Measurements from ENCODE around the gene TGFBR2. TPM values are rescaled to one million over a fixed set of nuclear protein-coding genes. Genes with fewer than 3 reads are reported as not detected.

Gene TGFBR2
- total RNA-seq, 1 donor from 2014 or later = 39.9 TPM

GRCh38 chr3:30711151-30711550, 104.8 kb downstream of the TGFBR2 start:
- no peak for TF ChIP-seq CTCF (IDR thresholded peaks at IDR 0.05; ENCODE audit: insufficient read depth, low read depth, low read length)
- no peak for TF ChIP-seq EZH2 (IDR thresholded peaks at IDR 0.05; ENCODE audit: insufficient read depth, low read length)
- H3K36me3 ChIP-seq (ENCODE audit: insufficient read depth, low read length) = no peaks in the 10 kb centered on the region
- H3K4me1 ChIP-seq (ENCODE audit: insufficient read depth, low read length) = no peaks in the 10 kb centered on the region
- no peak overlapping the region for H3K4me3 Mint-ChIP-seq (ENCODE audit: unreplicated experiment)
- DNase-seq (ENCODE audit: low read depth) (no peak), FAIRE-seq (no peak)
- no peak overlapping the region for H3K27ac Mint-ChIP-seq (ENCODE audit: unreplicated experiment)
- H3K9me3 Mint-ChIP-seq (ENCODE audit: unreplicated experiment) = peaks cover 10% of the 10 kb centered on the region
- H3K4me3 ChIP-seq (ENCODE audit: insufficient read depth, low read depth, low read length) = no peak overlapping the region
- no peaks in the 10 kb centered on the region for H4K20me1 ChIP-seq (ENCODE audit: insufficient read depth, low read length)
- no peak overlapping the region for H2AFZ ChIP-seq (ENCODE audit: low read depth, low read length)
- H3K27me3 ChIP-seq (ENCODE audit: insufficient read depth, low read length) = no peaks in the 10 kb centered on the region
- no peak overlapping the region for H3K27ac ChIP-seq (ENCODE audit: low read depth, low read length)
- H3K27me3 Mint-ChIP-seq (ENCODE audit: low read depth, unreplicated experiment) = no peaks in the 10 kb centered on the region
- no peaks in the 10 kb centered on the region for H3K79me2 ChIP-seq (ENCODE audit: insufficient read depth, low read length)
- H3K4me2 ChIP-seq (ENCODE audit: low read length) = no peak overlapping the region
- H3K9ac ChIP-seq (ENCODE audit: low read length) = no peak overlapping the region
- H3K4me1 Mint-ChIP-seq (ENCODE audit: low read depth, unreplicated experiment) = no peaks in the 10 kb centered on the region
- H3K36me3 Mint-ChIP-seq (ENCODE audit: low read depth, unreplicated experiment) = peaks cover 4% of the 10 kb centered on the region
- no peaks in the 10 kb centered on the region for H3K9me3 ChIP-seq (ENCODE audit: insufficient read depth, low read depth, low read length)

GRCh38 chr3:30711867-30712266, 105.5 kb downstream of the TGFBR2 start:
- no peaks in the 10 kb centered on the region for H3K4me1 Mint-ChIP-seq (ENCODE audit: low read depth, unreplicated experiment)
- no peak overlapping the region for H3K27ac ChIP-seq (ENCODE audit: low read depth, low read length)
- no peak overlapping the region for H3K4me3 ChIP-seq (ENCODE audit: insufficient read depth, low read depth, low read length)
- no peak overlapping the region for H3K27ac Mint-ChIP-seq (ENCODE audit: unreplicated experiment)
- no peak overlapping the region for H3K4me2 ChIP-seq (ENCODE audit: low read length)
- H3K27me3 ChIP-seq (ENCODE audit: insufficient read depth, low read length) = no peaks in the 10 kb centered on the region
- H3K9me3 Mint-ChIP-seq (ENCODE audit: unreplicated experiment) = peaks cover 6% of the 10 kb centered on the region
- H3K9ac ChIP-seq (ENCODE audit: low read length) = no peak overlapping the region
- H3K4me3 Mint-ChIP-seq (ENCODE audit: unreplicated experiment) = no peak overlapping the region
- H3K79me2 ChIP-seq (ENCODE audit: insufficient read depth, low read length) = no peaks in the 10 kb centered on the region
- no peaks in the 10 kb centered on the region for H4K20me1 ChIP-seq (ENCODE audit: insufficient read depth, low read length)
- TF ChIP-seq EZH2 (IDR thresholded peaks at IDR 0.05; ENCODE audit: insufficient read depth, low read length) (no peak), CTCF (IDR thresholded peaks at IDR 0.05; ENCODE audit: insufficient read depth, low read depth, low read length) (no peak)
- H3K4me1 ChIP-seq (ENCODE audit: insufficient read depth, low read length) = no peaks in the 10 kb centered on the region
- no peaks in the 10 kb centered on the region for H3K36me3 Mint-ChIP-seq (ENCODE audit: low read depth, unreplicated experiment)
- no peaks in the 10 kb centered on the region for H3K36me3 ChIP-seq (ENCODE audit: insufficient read depth, low read length)
- H3K9me3 ChIP-seq (ENCODE audit: insufficient read depth, low read depth, low read length) = no peaks in the 10 kb centered on the region
- no peak overlapping the region for H2AFZ ChIP-seq (ENCODE audit: low read depth, low read length)
- DNase-seq (ENCODE audit: low read depth) (no peak), FAIRE-seq (no peak)
- H3K27me3 Mint-ChIP-seq (ENCODE audit: low read depth, unreplicated experiment) = no peaks in the 10 kb centered on the region

GRCh38 chr3:30712991-30713390, 106.6 kb downstream of the TGFBR2 start:
- Histone ChIP-seq H3K36me3 (ENCODE audit: insufficient read depth, low read length) (no peaks in the 10 kb centered on the region), H3K9me3 (ENCODE audit: insufficient read depth, low read depth, low read length) (no peaks in the 10 kb centered on the region), H2AFZ (ENCODE audit: low read depth, low read length) (no peak overlapping the region), H3K9ac (ENCODE audit: low read length) (no peak overlapping the region), H3K4me1 (ENCODE audit: insufficient read depth, low read length) (no peaks in the 10 kb centered on the region), H3K4me3 (ENCODE audit: insufficient read depth, low read depth, low read length) (no peak overlapping the region), H3K4me2 (ENCODE audit: low read length) (no peak overlapping the region), H3K27ac (ENCODE audit: low read depth, low read length) (no peak overlapping the region), H3K79me2 (ENCODE audit: insufficient read depth, low read length) (no peaks in the 10 kb centered on the region), H4K20me1 (ENCODE audit: insufficient read depth, low read length) (no peaks in the 10 kb centered on the region), H3K27me3 (ENCODE audit: insufficient read depth, low read length) (no peaks in the 10 kb centered on the region)
- Mint-ChIP-seq H3K4me1 (ENCODE audit: low read depth, unreplicated experiment) (no peaks in the 10 kb centered on the region), H3K36me3 (ENCODE audit: low read depth, unreplicated experiment) (no peaks in the 10 kb centered on the region), H3K9me3 (ENCODE audit: unreplicated experiment) (peaks cover 6% of the 10 kb centered on the region), H3K4me3 (ENCODE audit: unreplicated experiment) (no peak overlapping the region), H3K27ac (ENCODE audit: unreplicated experiment) (no peak overlapping the region), H3K27me3 (ENCODE audit: low read depth, unreplicated experiment) (no peaks in the 10 kb centered on the region)
- no peak for DNase-seq (ENCODE audit: low read depth)
- FAIRE-seq = no peak
- TF ChIP-seq EZH2 (IDR thresholded peaks at IDR 0.05; ENCODE audit: insufficient read depth, low read length) (no peak), CTCF (IDR thresholded peaks at IDR 0.05; ENCODE audit: insufficient read depth, low read depth, low read length) (no peak)
